Uterus (tissue), 2 donors: ENCODE data around the gene NENF.

Experiments used
- POLR2A ChIP-seq, 2 donors: fragments of 450-650 bp; IDR thresholded peaks; one replicate each; pipeline ENCODE4 v1.6.1; 2016; ENCODE audit warnings: antibody characterized with exemption in 2 of 2, mild to moderate bottlenecking in 1 of 2, moderate library complexity in 1 of 2
- TF ChIP-seq, protein P1 (sequence below), 4 experiments: fragments of 200-600 bp in 2 of 4; fragments of 450-650 bp in 2 of 4; sonication (generic) in 2 of 4; IDR thresholded peaks; one replicate each; pipeline ENCODE4 v1.5.1; 2016 to 2019; ENCODE audit warnings: antibody characterized with exemption in 4 of 4, mild to moderate bottlenecking in 2 of 4, moderate library complexity in 1 of 4

GRCh38 chr1:212388985-212389716 is 43.6 kb upstream of the NENF start:
- TF ChIP-seq, protein P1, sequence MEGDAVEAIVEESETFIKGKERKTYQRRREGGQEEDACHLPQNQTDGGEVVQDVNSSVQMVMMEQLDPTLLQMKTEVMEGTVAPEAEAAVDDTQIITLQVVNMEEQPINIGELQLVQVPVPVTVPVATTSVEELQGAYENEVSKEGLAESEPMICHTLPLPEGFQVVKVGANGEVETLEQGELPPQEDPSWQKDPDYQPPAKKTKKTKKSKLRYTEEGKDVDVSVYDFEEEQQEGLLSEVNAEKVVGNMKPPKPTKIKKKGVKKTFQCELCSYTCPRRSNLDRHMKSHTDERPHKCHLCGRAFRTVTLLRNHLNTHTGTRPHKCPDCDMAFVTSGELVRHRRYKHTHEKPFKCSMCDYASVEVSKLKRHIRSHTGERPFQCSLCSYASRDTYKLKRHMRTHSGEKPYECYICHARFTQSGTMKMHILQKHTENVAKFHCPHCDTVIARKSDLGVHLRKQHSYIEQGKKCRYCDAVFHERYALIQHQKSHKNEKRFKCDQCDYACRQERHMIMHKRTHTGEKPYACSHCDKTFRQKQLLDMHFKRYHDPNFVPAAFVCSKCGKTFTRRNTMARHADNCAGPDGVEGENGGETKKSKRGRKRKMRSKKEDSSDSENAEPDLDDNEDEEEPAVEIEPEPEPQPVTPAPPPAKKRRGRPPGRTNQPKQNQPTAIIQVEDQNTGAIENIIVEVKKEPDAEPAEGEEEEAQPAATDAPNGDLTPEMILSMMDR (IDR thresholded peaks at IDR 0.05): no peak
- no peak for TF ChIP-seq POLR2A (IDR thresholded peaks at IDR 0.05)
